ENCODE data around the gene CCDC34. TPM values are rescaled to one million over a fixed set of nuclear protein-coding genes. Genes with fewer than 3 reads are reported as not detected.

CCDC34 gene
- total and polyA plus RNA-seq, 2 of the 4 experiments (the other 2 are of a cell fraction), result 2.5 to 4.5 TPM

DNA sequence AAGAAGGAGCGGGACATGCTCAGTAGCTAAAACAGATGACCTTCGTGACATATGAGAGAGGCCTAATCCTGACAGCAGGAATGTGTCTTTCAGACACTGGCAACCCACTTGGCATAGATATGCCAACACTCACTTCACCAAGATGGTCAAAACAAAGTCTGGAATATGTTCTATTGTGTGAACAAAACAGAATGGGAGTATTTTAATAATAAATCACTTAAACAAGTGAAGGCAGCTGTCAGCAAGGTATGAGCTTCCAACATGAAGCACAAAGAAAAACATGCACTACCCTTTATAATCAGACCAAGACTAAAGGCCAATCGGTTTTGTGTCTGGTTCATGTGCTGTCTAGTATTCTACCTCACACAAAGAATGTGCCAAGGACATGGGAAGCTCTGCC, 23.1 kb downstream of the CCDC34 start:
- no peaks in the 10 kb centered on the region for H3K27me3 ChIP-seq (ENCODE audit: control insufficient read depth, insufficient read depth, low read length)
- H3K56ac ChIP-seq (ENCODE audit: extremely low read depth, insufficient read depth, low read length), result no peak overlapping the region
- H4K5ac ChIP-seq (ENCODE audit: low read depth, low read length), result no peak overlapping the region
- H3K9ac ChIP-seq (ENCODE audit: low read depth, low read length), result no peak overlapping the region
- ChIA-PET POLR2A (ENCODE audit: unreplicated experiment) (no interaction called here), CTCF (interaction anchor here (1.6 kb wide), 1 partner anchor 146 kb away, joined by 5 read pairs; no protein-coding TSS in a partner anchor)
- in situ Hi-C loops (cut with MboI; ENCODE audit: low sequenced_read_pairs) (no loop called here), intact Hi-C loops (cut with micrococcal nuclease) (no loop called here), dilution Hi-C loops (cut with HindIII; ENCODE audit: low sequenced_read_pairs, unreplicated experiment) (no loop called here)
- H2AK9ac ChIP-seq (replicated peaks; ENCODE audit: low read depth, low read length, poor library complexity), result no peak overlapping the region
- no CpG with 5 or more reads among the region's 3 CpGs for WGBS, 2 experiments (ENCODE audit: extremely low coverage in 2 of 2, insufficient read length in 1 of 2)
- no peak overlapping the region for H3K4me3 ChIP-seq (ENCODE audit: insufficient read depth, low read depth, low read length)
- H3K79me1 ChIP-seq (ENCODE audit: low read depth in 1 of 2, low read length in 2 of 2), result no peaks in the 10 kb centered on the region
- ATAC-seq (ENCODE audit: low read depth) (no peak), DNase-seq (no peak)
- no peak overlapping the region for H2AK5ac ChIP-seq (ENCODE audit: low read depth, low read length)
- no peak overlapping the region for H2BK120ac ChIP-seq (ENCODE audit: low read depth, low read length)
- BruUV-seq (replicated peaks), result no TSS peak
- TF ChIP-seq CEBPB (IDR thresholded peaks at IDR 0.05; ENCODE audit: low read depth, low read length) (no peak), MAFK (IDR thresholded peaks at IDR 0.05; ENCODE audit: low read depth, low read length) (no peak), FOS (IDR thresholded peaks at IDR 0.05; ENCODE audit: low read depth, low read length) (no peak), NFE2L2 (IDR thresholded peaks at IDR 0.05; ENCODE audit: low read depth, low read length) (no peak), RAD21 (IDR thresholded peaks at IDR 0.05; ENCODE audit: low read length) (no peak), BHLHE40 (IDR thresholded peaks at IDR 0.05; ENCODE audit: low read depth, low read length) (no peak), POLR2A (IDR thresholded peaks at IDR 0.05; ENCODE audit: low read depth, low read length) (no peak), RFX5 (IDR thresholded peaks at IDR 0.05; ENCODE audit: low read depth, low read length) (no peak), SMC3 (IDR thresholded peaks at IDR 0.05; ENCODE audit: low read depth, low read length) (no peak)
- TF ChIP-seq, protein P1, sequence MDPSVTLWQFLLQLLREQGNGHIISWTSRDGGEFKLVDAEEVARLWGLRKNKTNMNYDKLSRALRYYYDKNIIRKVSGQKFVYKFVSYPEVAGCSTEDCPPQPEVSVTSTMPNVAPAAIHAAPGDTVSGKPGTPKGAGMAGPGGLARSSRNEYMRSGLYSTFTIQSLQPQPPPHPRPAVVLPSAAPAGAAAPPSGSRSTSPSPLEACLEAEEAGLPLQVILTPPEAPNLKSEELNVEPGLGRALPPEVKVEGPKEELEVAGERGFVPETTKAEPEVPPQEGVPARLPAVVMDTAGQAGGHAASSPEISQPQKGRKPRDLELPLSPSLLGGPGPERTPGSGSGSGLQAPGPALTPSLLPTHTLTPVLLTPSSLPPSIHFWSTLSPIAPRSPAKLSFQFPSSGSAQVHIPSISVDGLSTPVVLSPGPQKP (IDR thresholded peaks at IDR 0.05; ENCODE audit: borderline replicate concordance, low read depth, low read length), result no peak
- TF ChIP-seq, protein P2, sequence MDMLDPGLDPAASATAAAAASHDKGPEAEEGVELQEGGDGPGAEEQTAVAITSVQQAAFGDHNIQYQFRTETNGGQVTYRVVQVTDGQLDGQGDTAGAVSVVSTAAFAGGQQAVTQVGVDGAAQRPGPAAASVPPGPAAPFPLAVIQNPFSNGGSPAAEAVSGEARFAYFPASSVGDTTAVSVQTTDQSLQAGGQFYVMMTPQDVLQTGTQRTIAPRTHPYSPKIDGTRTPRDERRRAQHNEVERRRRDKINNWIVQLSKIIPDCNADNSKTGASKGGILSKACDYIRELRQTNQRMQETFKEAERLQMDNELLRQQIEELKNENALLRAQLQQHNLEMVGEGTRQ (IDR thresholded peaks at IDR 0.05; ENCODE audit: low read depth, low read length), result no peak
- no peak overlapping the region for H3K27ac ChIP-seq (ENCODE audit: insufficient read depth, low read length)
- no peaks in the 10 kb centered on the region for H3K4me1 ChIP-seq (ENCODE audit: control insufficient read depth, insufficient read depth, low read length)
- H3K14ac ChIP-seq (replicated peaks; ENCODE audit: low read depth, low read length), result no peak overlapping the region
- no peaks in the 10 kb centered on the region for H3K9me1 ChIP-seq (ENCODE audit: insufficient read depth, low read length)
- H3K4me2 ChIP-seq (ENCODE audit: low read depth, low read length), result no peak overlapping the region
- no peak overlapping the region for H2BK20ac ChIP-seq (ENCODE audit: low read depth, low read length)
- H4K20me1 ChIP-seq (ENCODE audit: insufficient read depth, low read length), result no peaks in the 10 kb centered on the region
- H2BK5ac ChIP-seq (ENCODE audit: low read depth, low read length, poor library complexity, severe bottlenecking), result no peak overlapping the region
- no peaks in the 10 kb centered on the region for H3K36me3 ChIP-seq (ENCODE audit: control insufficient read depth, insufficient read depth, low read length)
- no peak overlapping the region for H3K18ac ChIP-seq (ENCODE audit: low read depth, low read length)
- H4K8ac ChIP-seq (ENCODE audit: low read depth in 2 of 2, low read length in 2 of 2), result no peak overlapping the region
- no peak overlapping the region for H4K91ac ChIP-seq (ENCODE audit: insufficient read depth, low read depth, low read length)
- H2BK15ac ChIP-seq (ENCODE audit: low read depth, low read length), result no peak overlapping the region
- no peak overlapping the region for H3K4ac ChIP-seq (ENCODE audit: low read depth, low read length)
- no peaks in the 10 kb centered on the region for H3K9me3 ChIP-seq (ENCODE audit: control insufficient read depth, insufficient read depth, low read length)
- no peak overlapping the region for H3K23ac ChIP-seq (ENCODE audit: low read depth, low read length)
- H2AFZ ChIP-seq (replicated peaks; ENCODE audit: low read length, poor library complexity), result no peak overlapping the region

Data from IMR-90 (cell line).